WERI-Rb-1 (cell line): ENCODE measurements around the gene VPS33A.

Experiments used
- DNase-seq: peaks from one replicate; pipeline ENCODE4 v3.0.0-alpha.2; 2020
- H3K27ac ChIP-seq: fragments of 250-450 bp; sonication (Bioruptor Pico); 2 replicates; pipeline ENCODE4 v1.5.1; 2020; ENCODE audit warnings: mild to moderate bottlenecking, moderate library complexity
- H3K27me3 ChIP-seq: fragments of 250-450 bp; sonication (Bioruptor Pico); 2 replicates; pipeline ENCODE4 v1.5.1; 2021; ENCODE audit warnings: mild to moderate bottlenecking, low read depth, moderate library complexity; ENCODE audit not compliant: insufficient read depth, severe bottlenecking
- H3K36me3 ChIP-seq: fragments of 250-450 bp; sonication (Bioruptor Pico); 2 replicates; pipeline ENCODE4 v1.5.1; 2020; ENCODE audit warnings: mild to moderate bottlenecking, moderate library complexity
- H3K4me3 ChIP-seq: 2 replicates; pipeline ENCODE4 v1.5.1; 2011; ENCODE audit warnings: low read depth, mild to moderate bottlenecking, control low read depth, low read length
- H3K9me3 ChIP-seq: fragments of 250-450 bp; sonication (Bioruptor Pico); 2 replicates; pipeline ENCODE4 v1.5.1; 2021; ENCODE audit warnings: mild to moderate bottlenecking, moderate library complexity; ENCODE audit not compliant: severe bottlenecking
- CTCF ChIP-seq: IDR thresholded peaks from 2 replicates; pipeline ENCODE4 v1.5.1; 2011; ENCODE audit warnings: low read depth, mild to moderate bottlenecking, control low read depth, inconsistent platforms, low read length

VPS33A gene

GRCh38 chr12:122216445-122216844 is 49.8 kb downstream of the VPS33A start:
- H3K27ac ChIP-seq: no peak overlapping the region
- DNase-seq: no peak
- H3K9me3 ChIP-seq: no peaks in the 10 kb centered on the region
- H3K27me3 ChIP-seq: no peaks in the 10 kb centered on the region
- H3K36me3 ChIP-seq: peaks cover 86% of the 10 kb centered on the region
- H3K4me3 ChIP-seq: no peak overlapping the region
- TF ChIP-seq CTCF: no peak

- Histone ChIP-seq H3K4me3 (no peak overlapping the region), H3K36me3 (peaks cover 83% of the 10 kb centered on the region), H3K9me3 (no peaks in the 10 kb centered on the region), H3K27me3 (no peaks in the 10 kb centered on the region), H3K27ac (no peak overlapping the region)
- TF ChIP-seq CTCF: no peak
- DNase-seq: no peak
Measured at GRCh38 chr12:122215771-122216170, 50.5 kb downstream of the VPS33A start.

- no peak for DNase-seq
- Histone ChIP-seq H3K9me3 (no peaks in the 10 kb centered on the region), H3K4me3 (no peak overlapping the region), H3K27me3 (peaks cover 9% of the 10 kb centered on the region), H3K27ac (no peak overlapping the region), H3K36me3 (peaks cover 57% of the 10 kb centered on the region)
- TF ChIP-seq CTCF: no peak
Measured at GRCh38 chr12:122208073-122208820, 58.0 kb downstream of the VPS33A start.

- Histone ChIP-seq H3K27ac (no peak overlapping the region), H3K36me3 (peaks cover 48% of the 10 kb centered on the region), H3K4me3 (no peak overlapping the region), H3K9me3 (no peaks in the 10 kb centered on the region), H3K27me3 (peaks cover 9% of the 10 kb centered on the region)
- no peak for DNase-seq
- TF ChIP-seq CTCF: no peak
Measured at GRCh38 chr12:122207391-122207790, 58.9 kb downstream of the VPS33A start.

- Histone ChIP-seq H3K27me3 (peaks cover 9% of the 10 kb centered on the region), H3K4me3 (no peak overlapping the region), H3K36me3 (peaks cover 44% of the 10 kb centered on the region), H3K9me3 (no peaks in the 10 kb centered on the region), H3K27ac (no peak overlapping the region)
- TF ChIP-seq CTCF: no peak
- no peak for DNase-seq
Measured at GRCh38 chr12:122206976-122207375, 59.3 kb downstream of the VPS33A start.
